Upper lobe of right lung (tissue), 1 donor: ENCODE results near the gene EFR3B. TPM values are rescaled to one million over a fixed set of nuclear protein-coding genes. Genes with fewer than 3 reads are reported as not detected.

Source experiments
- ATAC-seq: fragments of 200-7000 bp; cut with Tn5 transposase; one replicate; pipeline ENCODE4 v1.9.1; 2020; ENCODE audit warnings: mild to moderate bottlenecking, moderate library complexity
- DNase-seq: peaks from one replicate; pipeline ENCODE4 v3.0.0-alpha.2; 2020
- H3K27ac ChIP-seq: fragments of 200-600 bp; one replicate; pipeline ENCODE4 v1.8.0; 2022
- H3K27me3 ChIP-seq: fragments of 200-600 bp; one replicate; pipeline ENCODE4 v1.8.0; 2022; ENCODE audit warnings: mild to moderate bottlenecking
- H3K36me3 ChIP-seq: fragments of 200-600 bp; one replicate; pipeline ENCODE4 v1.8.0; 2022
- H3K4me1 ChIP-seq: fragments of 200-600 bp; one replicate; pipeline ENCODE4 v1.8.0; 2022
- H3K4me3 ChIP-seq: fragments of 200-600 bp; one replicate; pipeline ENCODE4 v1.8.0; 2022; ENCODE audit warnings: mild to moderate bottlenecking
- H3K9me3 ChIP-seq: fragments of 200-600 bp; one replicate; pipeline ENCODE4 v1.8.0; 2022
- intact Hi-C: fragments of 100-400 bp; cut with DNase I; formaldehyde crosslinking; loops from one replicate; pipeline ENCODE4 v1.11.0; 2022
- total RNA-seq: library from RNA; stranded (reverse); fragmentation: NEBNext Ultra II Directional; extraction: Animal tissue kit (Norgen Biotek cat#: 25700); gene quantifications from one replicate; pipeline ENCODE4 v1.2.1, GENCODE V29; 2021
- TF ChIP-seq, protein P1 (sequence below): fragments of 200-600 bp; IDR thresholded peaks from one replicate; pipeline ENCODE4 v1.8.0; 2022; ENCODE audit warnings: antibody characterized with exemption
- donor health status: DM: no; HTN: yes; CAD: no; lungs with severe emphysema.

EFR3B gene
- total RNA-seq, 1 donor from 2014 or later = 10.7 TPM

DNA sequence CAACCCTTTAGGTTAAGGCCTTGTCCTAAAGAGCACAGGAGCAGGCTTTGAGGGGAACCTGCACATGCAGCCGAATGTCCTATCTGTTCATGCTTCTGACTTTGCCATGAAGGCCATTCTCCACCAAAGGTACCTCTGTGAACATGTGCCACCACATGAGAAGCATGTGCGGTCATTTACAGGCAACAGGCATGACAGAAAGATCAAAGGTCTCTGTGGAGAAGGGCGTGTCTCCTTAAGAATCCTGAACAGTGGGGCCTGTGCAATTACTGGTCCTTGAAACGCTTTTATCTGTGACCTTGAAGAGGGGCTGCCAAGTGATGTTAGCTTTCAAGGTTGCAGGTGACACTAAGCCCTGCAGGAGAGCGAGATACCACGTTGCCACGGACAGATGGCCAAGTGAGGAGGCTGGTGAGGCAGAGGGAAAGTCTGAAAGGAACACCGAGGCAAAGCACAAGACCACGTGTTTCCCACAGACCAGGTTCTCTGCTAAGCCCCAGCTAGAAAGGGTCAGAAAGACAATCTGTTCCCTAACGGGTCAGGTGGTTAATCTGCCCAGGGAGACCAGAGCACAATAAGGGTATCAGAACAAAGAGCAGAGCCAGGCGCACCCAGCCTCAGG lies 146.0 kb downstream of the EFR3B start:
- no peak for DNase-seq
- no peaks in the 10 kb centered on the region for H3K9me3 ChIP-seq
- ATAC-seq = no peak
- no peak overlapping the region for H3K27ac ChIP-seq
- intact Hi-C loops = no loop called here
- H3K36me3 ChIP-seq = no peaks in the 10 kb centered on the region
- no peak overlapping the region for H3K4me3 ChIP-seq
- H3K27me3 ChIP-seq = no peaks in the 10 kb centered on the region
- H3K4me1 ChIP-seq = no peaks in the 10 kb centered on the region
- TF ChIP-seq, protein P1, sequence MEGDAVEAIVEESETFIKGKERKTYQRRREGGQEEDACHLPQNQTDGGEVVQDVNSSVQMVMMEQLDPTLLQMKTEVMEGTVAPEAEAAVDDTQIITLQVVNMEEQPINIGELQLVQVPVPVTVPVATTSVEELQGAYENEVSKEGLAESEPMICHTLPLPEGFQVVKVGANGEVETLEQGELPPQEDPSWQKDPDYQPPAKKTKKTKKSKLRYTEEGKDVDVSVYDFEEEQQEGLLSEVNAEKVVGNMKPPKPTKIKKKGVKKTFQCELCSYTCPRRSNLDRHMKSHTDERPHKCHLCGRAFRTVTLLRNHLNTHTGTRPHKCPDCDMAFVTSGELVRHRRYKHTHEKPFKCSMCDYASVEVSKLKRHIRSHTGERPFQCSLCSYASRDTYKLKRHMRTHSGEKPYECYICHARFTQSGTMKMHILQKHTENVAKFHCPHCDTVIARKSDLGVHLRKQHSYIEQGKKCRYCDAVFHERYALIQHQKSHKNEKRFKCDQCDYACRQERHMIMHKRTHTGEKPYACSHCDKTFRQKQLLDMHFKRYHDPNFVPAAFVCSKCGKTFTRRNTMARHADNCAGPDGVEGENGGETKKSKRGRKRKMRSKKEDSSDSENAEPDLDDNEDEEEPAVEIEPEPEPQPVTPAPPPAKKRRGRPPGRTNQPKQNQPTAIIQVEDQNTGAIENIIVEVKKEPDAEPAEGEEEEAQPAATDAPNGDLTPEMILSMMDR = no peak

DNA sequence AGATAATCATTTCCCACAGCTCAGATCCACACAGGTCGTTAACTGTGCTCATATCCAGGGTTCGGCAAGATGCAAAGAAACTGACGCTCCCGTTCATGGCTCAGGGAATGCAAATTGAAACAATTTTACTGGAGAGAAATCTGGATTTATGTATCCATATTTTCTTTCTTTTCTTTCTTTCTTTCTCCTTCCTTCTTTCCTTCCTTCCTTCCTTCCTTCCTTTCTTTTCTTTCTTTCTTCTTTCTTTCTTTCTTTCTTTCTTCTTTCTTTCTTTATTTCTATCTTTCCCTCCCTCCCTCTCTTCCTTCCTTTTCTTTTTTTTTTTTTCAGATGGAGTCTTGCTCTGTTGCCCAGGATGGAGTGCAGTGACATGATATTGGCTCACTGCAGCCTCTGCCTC lies 146.5 kb downstream of the EFR3B start:
- intact Hi-C loops = no loop called here
- Histone ChIP-seq H3K27ac (no peak overlapping the region), H3K27me3 (no peaks in the 10 kb centered on the region), H3K4me1 (no peaks in the 10 kb centered on the region), H3K4me3 (no peak overlapping the region), H3K36me3 (no peaks in the 10 kb centered on the region), H3K9me3 (no peaks in the 10 kb centered on the region)
- no peak for DNase-seq
- TF ChIP-seq, protein P1 = no peak
- ATAC-seq = no peak

DNA sequence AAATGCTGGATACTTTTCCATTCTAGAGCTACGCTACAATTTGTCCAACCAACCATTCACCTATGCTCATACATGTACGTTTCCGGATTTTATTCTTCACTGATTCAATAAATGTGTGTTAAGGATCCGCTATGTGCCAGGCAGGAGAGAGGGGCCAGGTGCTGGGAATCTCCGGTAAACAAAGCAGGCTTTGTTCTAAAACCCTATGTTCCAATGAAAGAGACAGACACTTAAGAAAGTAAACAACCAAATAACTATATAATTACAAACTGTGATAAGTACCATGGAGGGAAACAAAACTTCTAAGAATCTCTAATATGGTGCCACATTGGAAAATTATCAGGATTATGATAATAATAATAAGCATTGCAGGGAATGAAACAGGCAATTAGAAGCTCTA lies 148.7 kb downstream of the EFR3B start:
- no peak overlapping the region for H3K4me3 ChIP-seq
- TF ChIP-seq, protein P1 = no peak
- ATAC-seq (no peak), DNase-seq (no peak)
- no peaks in the 10 kb centered on the region for H3K36me3 ChIP-seq
- H3K27ac ChIP-seq = no peak overlapping the region
- intact Hi-C loops = no loop called here
- no peaks in the 10 kb centered on the region for H3K27me3 ChIP-seq
- H3K4me1 ChIP-seq = no peaks in the 10 kb centered on the region
- H3K9me3 ChIP-seq = no peaks in the 10 kb centered on the region

DNA sequence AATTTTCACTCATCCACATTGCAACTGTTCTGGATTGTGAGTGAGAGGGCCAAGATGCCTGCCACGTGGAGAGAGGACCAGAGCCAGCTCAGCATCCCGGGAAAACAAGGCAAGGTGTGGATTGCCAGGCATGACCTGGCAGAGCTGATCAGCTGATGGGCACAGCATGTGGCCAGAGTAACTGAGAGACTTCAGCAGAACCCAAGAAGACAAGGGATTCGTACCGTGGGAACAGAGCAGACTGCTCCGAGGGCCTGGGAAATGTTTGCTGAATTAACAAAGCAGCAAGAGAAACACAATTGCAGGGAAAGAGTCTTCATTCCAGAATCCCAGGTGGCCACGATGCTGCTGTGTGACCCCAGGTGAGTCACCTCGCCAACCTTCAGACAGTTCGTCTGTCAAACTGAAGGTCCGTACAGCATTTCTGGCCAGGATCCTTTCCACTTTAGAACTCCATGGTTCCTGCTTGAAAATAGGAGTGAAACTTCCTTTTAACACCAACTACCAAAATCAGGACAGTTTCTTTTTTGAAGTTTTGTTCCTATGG lies 152.8 kb downstream of the EFR3B start:
- TF ChIP-seq, protein P1 = no peak
- Histone ChIP-seq H3K9me3 (no peaks in the 10 kb centered on the region), H3K27ac (no peak overlapping the region), H3K4me1 (peaks cover 4% of the 10 kb centered on the region), H3K4me3 (no peak overlapping the region), H3K36me3 (no peaks in the 10 kb centered on the region), H3K27me3 (no peaks in the 10 kb centered on the region)
- ATAC-seq (no peak), DNase-seq (peak; percentile 35)
- intact Hi-C loops = no loop called here

- peak; percentile 31 for ATAC-seq
Measured at GRCh38 chr2:25197336-25198208, 155.7 kb downstream of the EFR3B start.

More at GRCh38 chr2:25197336-25198208, 155.7 kb downstream of the EFR3B start:
- H3K9me3 ChIP-seq = no peaks in the 10 kb centered on the region
- peaks cover 4% of the 10 kb centered on the region for H3K4me1 ChIP-seq
- TF ChIP-seq, protein P1 = no peak
- DNase-seq = peak; percentile 35
- no peaks in the 10 kb centered on the region for H3K27me3 ChIP-seq
- intact Hi-C loops = no loop called here
- no peak overlapping the region for H3K4me3 ChIP-seq
- H3K36me3 ChIP-seq = no peaks in the 10 kb centered on the region
- no peak overlapping the region for H3K27ac ChIP-seq
